Body of pancreas (tissue), 4 donors: ENCODE results near the gene DNTTIP2. TPM values are rescaled to one million over a fixed set of nuclear protein-coding genes. Genes with fewer than 3 reads are reported as not detected.
"Not testable (repeated sequence)": the region's sequence is repeated elsewhere in the genome, so short reads cannot be mapped to it uniquely, and the experiment has no call there.

ENCODE experiments used
- ATAC-seq: fragments of 150-250 bp; one replicate; pipeline ENCODE4 v1.9.1; 2016
- DNase-seq, 4 donors: peaks; one replicate each; pipeline ENCODE4 v3.0.0-alpha.2; 2019
- H3K27ac ChIP-seq, 4 donors: fragments of 200-600 bp; sonication (generic); 1 replicate in 3 of 4; 2 replicates in 1 of 4; pipeline versions ENCODE4 v1.5.1 to v1.6.1; 2016 to 2019; ENCODE audit warnings: mild to moderate bottlenecking in 1 of 4, mixed read lengths in 1 of 4, moderate library complexity in 1 of 4
- H3K27me3 ChIP-seq, 2 donors: fragments of 200-600 bp; sonication (generic); one replicate each; pipeline ENCODE4 v1.6.0; 2016; ENCODE audit warnings: mild to moderate bottlenecking in 1 of 2
- H3K36me3 ChIP-seq, 2 donors: fragments of 200-600 bp; sonication (generic); replicated peaks in 1 of 2; 2 replicates each; pipeline ENCODE4 v1.5.1; 2016; ENCODE audit warnings: low read depth in 2 of 2; ENCODE audit not compliant: insufficient read depth in 1 of 2
- H3K4me1 ChIP-seq: fragments of 200-600 bp; sonication (generic); one replicate; pipeline ENCODE4 v1.6.0; 2016
- H3K4me3 ChIP-seq, 2 donors: fragments of 200-600 bp; sonication (generic); 1 replicate in 1 of 2; 2 replicates in 1 of 2; pipeline ENCODE4 v1.5.1; 2016 to 2019
- H3K9me3 ChIP-seq, 3 donors: fragments of 200-600 bp; sonication (generic); 1 replicate in 2 of 3; 2 replicates in 1 of 3; pipeline ENCODE4 v1.5.1; 2016
- POLR2A ChIP-seq, 3 donors: fragments of 450-650 bp; IDR thresholded peaks; one replicate each; pipeline ENCODE4 v1.6.1; 2016; ENCODE audit warnings: antibody characterized with exemption in 3 of 3, mild to moderate bottlenecking in 2 of 3
- WGBS, 2 donors: methylation state at CpG; one replicate each; pipeline ENCODE4 v1.1.5; 2017; 5-methylcytosine and 5-hydroxymethylcytosine counted together
- intact Hi-C: fragments of 100-400 bp; cut with DNase I; formaldehyde crosslinking; loops from one replicate; pipeline ENCODE4 v1.15.1; 2023
- total RNA-seq, 2 donors: library from RNA; depleted of rRNA; stranded (reverse); fragments of >200 nt; gene quantifications; one replicate each; pipeline ENCODE4 v1.1.0, GENCODE V29; 2016
- TF ChIP-seq, protein P1 (sequence below), 7 experiments: fragments of 450-650 bp in 4 of 7; fragments of 200-600 bp in 3 of 7; sonication (generic) in 3 of 7; IDR thresholded peaks; one replicate each; pipeline ENCODE4 v1.5.1; 2016 to 2019; ENCODE audit warnings: antibody characterized with exemption in 7 of 7

DNTTIP2 gene
- total RNA-seq, 2 donors from 2014 or later = 6.6 to 9.6 TPM

DNA sequence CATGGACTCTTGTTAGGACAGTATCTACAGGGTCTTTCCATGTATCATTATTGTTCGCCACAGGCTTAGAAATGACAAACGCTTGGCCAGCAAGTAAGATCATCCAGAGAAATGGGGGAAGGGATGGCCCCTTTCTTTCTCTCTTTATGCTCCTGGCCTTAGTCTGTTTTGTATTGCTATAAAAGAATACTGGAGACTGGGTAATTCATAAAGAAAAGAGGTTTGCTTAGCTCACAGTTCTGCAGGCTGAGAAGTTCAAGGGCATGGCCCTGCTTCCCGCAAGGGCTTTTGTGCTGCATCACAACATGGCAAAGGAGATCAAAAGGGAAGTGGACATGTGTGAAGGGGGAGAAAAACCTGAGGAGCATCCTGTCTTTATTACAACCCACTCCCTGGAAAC is 41.0 kb downstream of the DNTTIP2 start:
- Histone ChIP-seq H3K4me3 (no peak overlapping the region), H3K9me3 (no peaks in the 10 kb centered on the region), H3K36me3 (no peaks in the 10 kb centered on the region), H3K4me1 (no peaks in the 10 kb centered on the region), H3K27me3 (no peaks in the 10 kb centered on the region), H3K27ac (no peak overlapping the region)
- WGBS, 2 donors = 96% methylated on average over 3 of the region's 3 CpGs
- ATAC-seq (no peak), DNase-seq (no peak)
- intact Hi-C loops = no loop called here
- no peak for TF ChIP-seq POLR2A (IDR thresholded peaks at IDR 0.05)
- TF ChIP-seq, protein P1, sequence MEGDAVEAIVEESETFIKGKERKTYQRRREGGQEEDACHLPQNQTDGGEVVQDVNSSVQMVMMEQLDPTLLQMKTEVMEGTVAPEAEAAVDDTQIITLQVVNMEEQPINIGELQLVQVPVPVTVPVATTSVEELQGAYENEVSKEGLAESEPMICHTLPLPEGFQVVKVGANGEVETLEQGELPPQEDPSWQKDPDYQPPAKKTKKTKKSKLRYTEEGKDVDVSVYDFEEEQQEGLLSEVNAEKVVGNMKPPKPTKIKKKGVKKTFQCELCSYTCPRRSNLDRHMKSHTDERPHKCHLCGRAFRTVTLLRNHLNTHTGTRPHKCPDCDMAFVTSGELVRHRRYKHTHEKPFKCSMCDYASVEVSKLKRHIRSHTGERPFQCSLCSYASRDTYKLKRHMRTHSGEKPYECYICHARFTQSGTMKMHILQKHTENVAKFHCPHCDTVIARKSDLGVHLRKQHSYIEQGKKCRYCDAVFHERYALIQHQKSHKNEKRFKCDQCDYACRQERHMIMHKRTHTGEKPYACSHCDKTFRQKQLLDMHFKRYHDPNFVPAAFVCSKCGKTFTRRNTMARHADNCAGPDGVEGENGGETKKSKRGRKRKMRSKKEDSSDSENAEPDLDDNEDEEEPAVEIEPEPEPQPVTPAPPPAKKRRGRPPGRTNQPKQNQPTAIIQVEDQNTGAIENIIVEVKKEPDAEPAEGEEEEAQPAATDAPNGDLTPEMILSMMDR (IDR thresholded peaks at IDR 0.05) = no peak

DNA sequence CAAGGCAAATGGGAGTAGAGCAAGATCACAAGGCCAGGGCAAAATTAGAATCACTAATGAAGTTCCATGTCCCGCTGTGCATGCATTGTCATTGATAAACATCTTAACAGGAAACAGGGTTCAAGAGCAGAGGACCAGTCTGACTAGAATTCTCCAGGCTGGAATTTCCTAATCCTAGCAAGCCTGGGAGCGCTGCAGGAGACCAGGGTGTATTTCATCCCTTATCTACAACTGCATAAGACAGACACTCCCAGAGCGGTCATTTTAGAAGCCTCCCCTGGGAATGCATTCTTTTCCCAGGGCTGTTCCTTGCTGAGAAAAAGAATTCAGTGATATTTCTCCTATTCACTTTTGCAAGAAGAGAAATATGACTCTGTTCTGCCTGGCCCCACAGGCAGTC is 45.7 kb downstream of the DNTTIP2 start:
- intact Hi-C loops, H3K4me3 ChIP-seq, ATAC-seq, H3K9me3 ChIP-seq, DNase-seq, H3K27ac ChIP-seq, H3K4me1 ChIP-seq, H3K36me3 ChIP-seq, H3K27me3 ChIP-seq: not testable (repeated sequence)
- 95 to 96% methylated on average over 3 of the region's 3 CpGs for WGBS, 2 donors

DNA sequence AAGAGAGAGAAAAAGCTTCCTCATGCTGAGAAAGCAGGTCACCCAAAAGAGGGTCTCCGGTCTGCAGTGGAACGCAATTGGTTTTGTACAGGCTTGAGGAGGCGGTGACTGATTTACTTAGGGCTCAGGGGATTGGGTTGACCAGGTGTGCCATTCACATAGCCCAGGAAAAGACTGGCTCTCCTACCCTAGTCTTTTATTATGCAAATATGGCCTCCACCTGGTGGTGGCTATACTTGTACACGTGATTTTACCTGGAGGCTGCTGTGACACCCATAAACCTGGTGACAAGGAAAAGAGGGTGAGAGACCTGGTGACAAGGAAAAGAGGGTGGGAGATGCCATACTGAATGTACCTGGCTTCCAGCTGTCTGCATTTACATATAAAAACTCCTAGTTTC is 49.9 kb downstream of the DNTTIP2 start:
- ATAC-seq (no peak), DNase-seq (no peak)
- TF ChIP-seq, protein P1 (IDR thresholded peaks at IDR 0.05) = no peak
- no peak for TF ChIP-seq POLR2A (IDR thresholded peaks at IDR 0.05)
- no peak overlapping the region for H3K4me3 ChIP-seq
- H3K9me3 ChIP-seq = no peaks in the 10 kb centered on the region
- 81 to 90% methylated on average over 4 of the region's 4 CpGs for WGBS, 2 donors
- no peaks in the 10 kb centered on the region for H3K4me1 ChIP-seq
- intact Hi-C loops = no loop called here
- no peaks in the 10 kb centered on the region for H3K36me3 ChIP-seq
- no peaks in the 10 kb centered on the region for H3K27me3 ChIP-seq
- H3K27ac ChIP-seq = no peak overlapping the region

DNA sequence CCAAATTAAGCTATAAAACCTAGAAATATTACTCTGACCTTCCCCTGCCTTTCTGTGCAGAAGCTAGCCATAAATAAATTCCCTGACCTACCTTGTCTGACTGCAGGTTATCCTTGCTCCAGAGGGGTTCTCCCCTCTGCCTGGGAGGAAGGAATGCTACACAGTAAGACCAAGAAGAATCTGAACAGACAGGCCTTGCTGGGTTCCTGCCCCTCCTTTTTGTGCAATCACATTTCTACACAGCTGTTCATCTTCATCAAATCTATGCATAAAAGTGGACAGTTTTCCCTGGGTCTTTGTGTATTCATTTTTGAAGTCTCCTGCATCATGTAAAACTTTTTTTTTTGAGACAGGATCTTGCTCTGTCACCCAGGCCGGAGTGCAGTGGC is 50.6 kb downstream of the DNTTIP2 start:
- intact Hi-C loops = no loop called here
- Histone ChIP-seq H3K36me3 (no peaks in the 10 kb centered on the region), H3K9me3 (no peaks in the 10 kb centered on the region), H3K4me1 (no peaks in the 10 kb centered on the region), H3K27me3 (no peaks in the 10 kb centered on the region), H3K27ac (no peak overlapping the region), H3K4me3 (no peak overlapping the region)
- 100% methylated on average over 1 of the region's 1 CpG for WGBS, 2 donors
- DNase-seq (no peak), ATAC-seq (no peak)
- TF ChIP-seq POLR2A (IDR thresholded peaks at IDR 0.05) = no peak
- TF ChIP-seq, protein P1 (IDR thresholded peaks at IDR 0.05) = no peak

- Histone ChIP-seq H3K4me1 (no peaks in the 10 kb centered on the region), H3K27me3 (no peaks in the 10 kb centered on the region), H3K9me3 (no peaks in the 10 kb centered on the region), H3K36me3 (no peaks in the 10 kb centered on the region), H3K27ac (no peak overlapping the region), H3K4me3 (no peak overlapping the region)
- ATAC-seq (no peak), DNase-seq (no peak)
- intact Hi-C loops = no loop called here
- 89 to 93% methylated on average over 3 of the region's 3 CpGs for WGBS, 2 donors
- TF ChIP-seq, protein P1 (IDR thresholded peaks at IDR 0.05) = no peak
- no peak for TF ChIP-seq POLR2A (IDR thresholded peaks at IDR 0.05)
These were observed 51.2 kb downstream of the DNTTIP2 start for GRCh38 chr1:93827633-93828366.
